ENCODE data around the gene THOC5.
"Not testable (repeated sequence)": the region's sequence is repeated elsewhere in the genome, so short reads cannot be mapped to it uniquely, and the experiment has no call there.

The THOC5 gene

DNA sequence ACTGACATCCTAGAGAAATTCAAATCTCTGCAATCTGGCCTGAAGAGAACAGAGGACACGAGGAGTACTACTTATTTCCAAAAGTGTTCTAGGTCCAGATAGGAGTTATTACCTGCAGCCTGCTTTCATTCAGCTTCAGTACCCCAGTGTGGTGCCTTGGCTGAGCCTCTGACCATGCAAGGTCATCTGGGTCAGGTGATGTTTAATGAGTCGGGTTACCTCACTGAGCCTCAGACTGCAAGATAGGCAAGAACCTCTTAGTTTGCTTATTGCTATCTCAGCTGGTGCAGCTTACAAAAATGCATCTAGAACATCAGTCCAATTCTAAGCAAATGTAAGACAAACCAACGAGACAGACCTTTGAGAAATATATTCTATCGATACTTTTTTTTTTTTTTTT, 40.4 kb upstream of the THOC5 start:
- Histone ChIP-seq H3K4me3 (ENCODE audit: low read depth, low read length) (no peak overlapping the region), H3K36me3 (ENCODE audit: control insufficient read depth, insufficient read depth, low read length) (no peaks in the 10 kb centered on the region), H3K9ac (no peak overlapping the region), H3K9me3 (ENCODE audit: control insufficient read depth, low read length) (no peaks in the 10 kb centered on the region), H3K4me1 (no peaks in the 10 kb centered on the region), H3K4me2 (ENCODE audit: low read length) (peak overlapping the region; percentile 34), H3K27me3 (ENCODE audit: control insufficient read depth, insufficient read depth, low read length) (no peaks in the 10 kb centered on the region), H2AFZ (peak overlapping the region; percentile 22), H3K79me2 (no peaks in the 10 kb centered on the region), H3K27ac (peak overlapping the region; percentile 44)
- TF ChIP-seq, protein P1, sequence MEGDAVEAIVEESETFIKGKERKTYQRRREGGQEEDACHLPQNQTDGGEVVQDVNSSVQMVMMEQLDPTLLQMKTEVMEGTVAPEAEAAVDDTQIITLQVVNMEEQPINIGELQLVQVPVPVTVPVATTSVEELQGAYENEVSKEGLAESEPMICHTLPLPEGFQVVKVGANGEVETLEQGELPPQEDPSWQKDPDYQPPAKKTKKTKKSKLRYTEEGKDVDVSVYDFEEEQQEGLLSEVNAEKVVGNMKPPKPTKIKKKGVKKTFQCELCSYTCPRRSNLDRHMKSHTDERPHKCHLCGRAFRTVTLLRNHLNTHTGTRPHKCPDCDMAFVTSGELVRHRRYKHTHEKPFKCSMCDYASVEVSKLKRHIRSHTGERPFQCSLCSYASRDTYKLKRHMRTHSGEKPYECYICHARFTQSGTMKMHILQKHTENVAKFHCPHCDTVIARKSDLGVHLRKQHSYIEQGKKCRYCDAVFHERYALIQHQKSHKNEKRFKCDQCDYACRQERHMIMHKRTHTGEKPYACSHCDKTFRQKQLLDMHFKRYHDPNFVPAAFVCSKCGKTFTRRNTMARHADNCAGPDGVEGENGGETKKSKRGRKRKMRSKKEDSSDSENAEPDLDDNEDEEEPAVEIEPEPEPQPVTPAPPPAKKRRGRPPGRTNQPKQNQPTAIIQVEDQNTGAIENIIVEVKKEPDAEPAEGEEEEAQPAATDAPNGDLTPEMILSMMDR (IDR thresholded peaks at IDR 0.05), result no peak

DNA sequence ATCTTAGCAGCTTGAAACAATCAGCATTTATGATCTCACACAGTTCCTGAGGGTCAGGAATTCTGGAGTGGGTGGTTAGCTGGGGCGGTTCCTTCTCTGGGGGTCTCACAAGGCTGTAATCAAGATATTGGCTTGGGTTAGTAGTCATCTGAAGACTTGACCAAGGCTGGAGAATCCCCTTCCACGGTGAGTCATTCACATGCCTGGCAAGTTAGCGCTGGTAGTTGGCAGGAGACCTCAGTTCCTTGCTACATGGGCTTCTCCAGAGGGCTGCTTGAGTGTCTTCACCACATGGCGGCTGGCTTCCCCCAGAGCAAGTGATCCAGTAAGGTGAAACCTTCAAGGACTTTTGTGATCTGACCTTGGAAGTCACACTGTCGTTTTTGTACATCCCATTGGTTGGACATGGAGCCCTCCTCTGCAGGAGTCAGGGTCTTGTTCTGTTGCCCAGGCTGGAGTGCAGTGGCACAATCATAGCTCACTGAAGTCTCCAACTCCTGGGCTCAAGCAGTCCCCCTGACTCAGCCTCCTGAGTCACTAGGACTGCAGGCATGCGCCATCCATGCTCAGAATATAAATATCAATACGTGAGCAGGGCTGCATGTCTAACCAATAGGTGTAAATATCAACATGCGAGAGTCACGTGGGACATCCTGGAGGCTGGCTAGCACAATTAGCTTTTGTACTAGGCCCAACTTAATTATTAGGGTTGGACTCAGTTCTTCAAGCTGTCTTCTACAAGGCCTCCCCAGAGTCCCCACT, 34.6 kb upstream of the THOC5 start:
- Histone ChIP-seq H3K27ac (no peak overlapping the region), H3K9me3 (ENCODE audit: control insufficient read depth, low read length) (no peaks in the 10 kb centered on the region), H3K79me2 (no peaks in the 10 kb centered on the region), H3K27me3 (ENCODE audit: control insufficient read depth, insufficient read depth, low read length) (no peaks in the 10 kb centered on the region), H3K9ac (no peak overlapping the region), H3K4me2 (ENCODE audit: low read length) (no peak overlapping the region), H3K4me3 (ENCODE audit: low read depth, low read length) (no peak overlapping the region), H2AFZ (no peak overlapping the region), H3K4me1 (no peaks in the 10 kb centered on the region), H3K36me3 (ENCODE audit: control insufficient read depth, insufficient read depth, low read length) (no peaks in the 10 kb centered on the region)
- TF ChIP-seq, protein P1 (IDR thresholded peaks at IDR 0.05), result no peak

- not testable (repeated sequence) for H3K4me3 ChIP-seq (ENCODE audit: low read depth, low read length); H3K27ac ChIP-seq; H3K9ac ChIP-seq; H3K9me3 ChIP-seq (ENCODE audit: control insufficient read depth, low read length); H2AFZ ChIP-seq; H3K27me3 ChIP-seq (ENCODE audit: control insufficient read depth, insufficient read depth, low read length); H3K4me2 ChIP-seq (ENCODE audit: low read length); H3K36me3 ChIP-seq (ENCODE audit: control insufficient read depth, insufficient read depth, low read length); H3K4me1 ChIP-seq; H3K79me2 ChIP-seq
Measured at GRCh38 chr22:29586193-29586705, 32.7 kb upstream of the THOC5 start.

DNA sequence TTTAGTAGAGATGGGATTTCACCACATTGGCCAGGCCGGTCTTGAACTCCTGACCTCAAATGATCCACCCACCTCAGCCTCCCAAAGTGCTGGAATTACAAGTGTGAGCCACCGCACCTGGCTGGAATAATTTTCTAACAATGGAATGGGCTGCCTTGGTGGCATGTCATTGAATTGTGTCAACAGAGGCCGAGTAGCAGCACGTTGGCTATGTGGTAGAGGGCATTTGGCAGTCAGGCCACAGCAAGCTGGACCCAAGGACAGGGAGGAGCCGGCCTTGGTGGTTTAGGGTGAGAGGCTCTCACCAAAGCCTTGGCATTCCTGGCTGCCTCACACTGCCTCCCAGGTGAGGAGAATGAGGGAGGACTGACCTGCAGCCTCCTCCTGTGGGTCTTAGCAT, 31.4 kb upstream of the THOC5 start:
- no peak overlapping the region for H3K27ac ChIP-seq
- no peaks in the 10 kb centered on the region for H3K27me3 ChIP-seq (ENCODE audit: control insufficient read depth, insufficient read depth, low read length)
- H3K9me3 ChIP-seq (ENCODE audit: control insufficient read depth, low read length), result no peaks in the 10 kb centered on the region
- H3K9ac ChIP-seq, result no peak overlapping the region
- H3K4me3 ChIP-seq (ENCODE audit: low read depth, low read length), result no peak overlapping the region
- no peaks in the 10 kb centered on the region for H3K4me1 ChIP-seq
- no peak overlapping the region for H2AFZ ChIP-seq
- H3K4me2 ChIP-seq (ENCODE audit: low read length), result no peak overlapping the region
- no peaks in the 10 kb centered on the region for H3K79me2 ChIP-seq
- TF ChIP-seq, protein P1 (IDR thresholded peaks at IDR 0.05), result no peak
- H3K36me3 ChIP-seq (ENCODE audit: control insufficient read depth, insufficient read depth, low read length), result no peaks in the 10 kb centered on the region

DNA sequence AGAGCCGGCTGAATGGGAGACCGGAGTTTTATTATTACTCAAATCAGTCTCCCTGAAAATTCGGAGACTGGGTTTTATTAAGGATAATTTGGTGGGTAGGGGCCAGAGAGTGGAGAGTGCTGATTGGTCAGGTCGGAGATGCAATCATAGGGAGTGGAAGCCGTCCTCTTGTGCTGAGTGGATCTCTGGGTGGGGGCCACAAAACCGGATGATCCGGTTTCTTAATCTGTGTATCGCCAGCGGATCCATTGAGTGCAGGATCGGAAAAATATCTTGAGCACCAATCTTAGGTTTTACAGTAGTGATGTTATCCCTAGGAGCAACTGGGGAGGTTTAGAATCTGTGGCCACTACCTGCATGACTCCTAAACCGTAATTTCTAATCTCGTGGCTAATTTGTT, 28.2 kb upstream of the THOC5 start:
- H3K4me2 ChIP-seq (ENCODE audit: low read length), result peak overlapping the region; percentile 87
- TF ChIP-seq, protein P1 (IDR thresholded peaks at IDR 0.05), result no peak
- peak overlapping the region; percentile 63 for H2AFZ ChIP-seq
- no peaks in the 10 kb centered on the region for H3K27me3 ChIP-seq (ENCODE audit: control insufficient read depth, insufficient read depth, low read length)
- no peaks in the 10 kb centered on the region for H3K4me1 ChIP-seq
- H3K79me2 ChIP-seq, result no peaks in the 10 kb centered on the region
- H3K36me3 ChIP-seq (ENCODE audit: control insufficient read depth, insufficient read depth, low read length), result no peaks in the 10 kb centered on the region
- H3K4me3 ChIP-seq (ENCODE audit: low read depth, low read length), result peak overlapping the region; percentile 79
- H3K9ac ChIP-seq, result no peak overlapping the region
- H3K9me3 ChIP-seq (ENCODE audit: control insufficient read depth, low read length), result no peaks in the 10 kb centered on the region
- peak overlapping the region; percentile 67 for H3K27ac ChIP-seq

All from parathyroid adenoma (tissue), 2 donors.